IMR-90 (cell line): ENCODE measurements around the gene CCL23. TPM values are rescaled to one million over a fixed set of nuclear protein-coding genes. Genes with fewer than 3 reads are reported as not detected.

Source experiments
- ATAC-seq: fragments of 200-7000 bp; cut with Tn5 transposase; 2 replicates; pipeline ENCODE4 v1.9.1; 2020; ENCODE audit warnings: low read depth, mild to moderate bottlenecking, moderate library complexity
- BruUV-seq: library from RNA; stranded (reverse); fragments of 400-500 nt; replicated peaks from 2 replicates; lab custom pipeline; 2021; lab: Mats Ljungman, UMichigan
- CTCF ChIA-PET: fragments of 300-600 bp; formaldehyde crosslinking; extraction: SDS; loops from one replicate; lab custom pipeline; 2021; ENCODE audit warnings: antibody characterized with exemption; lab: Yijun Ruan, JAX
- POLR2A ChIA-PET: fragments of 300-600 bp; sonication (Branson Sonifier 250); formaldehyde crosslinking; loops from one replicate; lab custom pipeline; 2022; ENCODE audit warnings: antibody characterized with exemption; ENCODE audit not compliant: unreplicated experiment; lab: Charles Lee
- DNase-seq: peaks from one replicate; pipeline ENCODE4 v3.0.0; 2013
- H2AFZ ChIP-seq: replicated peaks from 2 replicates; pipeline ENCODE3; 2013; ENCODE audit warnings: low read length, mild to moderate bottlenecking; ENCODE audit not compliant: poor library complexity
- H2AK5ac ChIP-seq: 2 replicates; pipeline ENCODE4 v1.6.1; 2013; ENCODE audit warnings: low read depth, low read length, inconsistent platforms
- H2AK9ac ChIP-seq: replicated peaks from 2 replicates; pipeline ENCODE3; 2013; ENCODE audit warnings: mild to moderate bottlenecking, low read depth, low read length, moderate library complexity; ENCODE audit not compliant: poor library complexity
- H2BK120ac ChIP-seq: 2 replicates; pipeline ENCODE4 v1.6.1; 2013; ENCODE audit warnings: low read depth, low read length, inconsistent platforms
- H2BK15ac ChIP-seq: 3 replicates; pipeline ENCODE4 v1.6.1; 2013; ENCODE audit warnings: low read depth, low read length, inconsistent platforms
- H2BK20ac ChIP-seq: 2 replicates; pipeline ENCODE4 v1.6.1; 2013; ENCODE audit warnings: low read depth, mild to moderate bottlenecking, inconsistent platforms, low read length, moderate library complexity
- H2BK5ac ChIP-seq: 2 replicates; pipeline ENCODE4 v1.6.1; 2013; ENCODE audit warnings: mild to moderate bottlenecking, low read depth, low read length, inconsistent platforms; ENCODE audit not compliant: poor library complexity, severe bottlenecking
- H3K14ac ChIP-seq: replicated peaks from 2 replicates; pipeline ENCODE4 v1.6.1; 2013; ENCODE audit warnings: low read depth, low read length, inconsistent platforms
- H3K18ac ChIP-seq: 2 replicates; pipeline ENCODE4 v1.6.1; 2013; ENCODE audit warnings: low read depth, low read length, control low read depth
- H3K23ac ChIP-seq: 2 replicates; pipeline ENCODE4 v1.6.1; 2013; ENCODE audit warnings: low read depth, low read length, inconsistent platforms
- H3K27ac ChIP-seq: 2 replicates; pipeline ENCODE4 v1.5.1; 2013; ENCODE audit warnings: mild to moderate bottlenecking, control low read depth, low read length; ENCODE audit not compliant: insufficient read depth
- H3K27me3 ChIP-seq: 2 replicates; pipeline ENCODE4 v1.6.1; 2013; ENCODE audit warnings: low read length; ENCODE audit not compliant: control insufficient read depth, insufficient read depth
- H3K36me3 ChIP-seq: 2 replicates; pipeline ENCODE4 v1.6.1; 2013; ENCODE audit warnings: low read length, mixed read lengths; ENCODE audit not compliant: control insufficient read depth, insufficient read depth
- H3K4ac ChIP-seq: 2 replicates; pipeline ENCODE4 v1.6.1; 2013; ENCODE audit warnings: low read depth, low read length, inconsistent platforms
- H3K4me1 ChIP-seq: 2 replicates; pipeline ENCODE4 v1.6.1; 2013; ENCODE audit warnings: low read length, mixed read lengths; ENCODE audit not compliant: control insufficient read depth, insufficient read depth
- H3K4me2 ChIP-seq: 2 replicates; pipeline ENCODE4 v1.6.1; 2013; ENCODE audit warnings: low read depth, mild to moderate bottlenecking, control low read depth, low read length, moderate library complexity
- H3K4me3 ChIP-seq: 2 replicates; pipeline ENCODE4 v1.5.1; 2013; ENCODE audit warnings: low read depth, mild to moderate bottlenecking, control low read depth, low read length, moderate library complexity; ENCODE audit not compliant: insufficient read depth
- H3K56ac ChIP-seq: 2 replicates; pipeline ENCODE4 v1.6.1; 2013; ENCODE audit warnings: low read length, inconsistent platforms; ENCODE audit not compliant: insufficient read depth; ENCODE audit errors: extremely low read depth
- H3K79me1 ChIP-seq, 2 experiments: 2 replicates each; pipeline ENCODE4 v1.6.1; 2013; ENCODE audit warnings: low read length in 2 of 2, inconsistent platforms in 1 of 2, low read depth in 1 of 2
- H3K9ac ChIP-seq: 2 replicates; pipeline ENCODE4 v1.6.1; 2013; ENCODE audit warnings: low read depth, low read length, control low read depth
- H3K9me1 ChIP-seq: 2 replicates; pipeline ENCODE4 v1.6.1; 2013; ENCODE audit warnings: low read length, inconsistent platforms; ENCODE audit not compliant: insufficient read depth
- H3K9me3 ChIP-seq: 2 replicates; pipeline ENCODE4 v1.6.1; 2013; ENCODE audit warnings: low read length; ENCODE audit not compliant: control insufficient read depth, insufficient read depth
- H4K20me1 ChIP-seq: 2 replicates; pipeline ENCODE4 v1.6.1; 2013; ENCODE audit warnings: low read length, inconsistent platforms; ENCODE audit not compliant: insufficient read depth
- H4K5ac ChIP-seq: 2 replicates; pipeline ENCODE4 v1.6.1; 2013; ENCODE audit warnings: mild to moderate bottlenecking, low read depth, low read length, control low read depth
- H4K8ac ChIP-seq, 2 experiments: 2 replicates each; pipeline ENCODE4 v1.6.1; 2013; ENCODE audit warnings: low read depth in 2 of 2, low read length in 2 of 2, control low read depth in 1 of 2, inconsistent platforms in 1 of 2
- H4K91ac ChIP-seq: 2 replicates; pipeline ENCODE4 v1.6.1; 2013; ENCODE audit warnings: low read depth, low read length, inconsistent platforms; ENCODE audit not compliant: insufficient read depth
- BHLHE40 ChIP-seq: fragments of 150-350 bp; IDR thresholded peaks from 2 replicates; pipeline ENCODE4 v1.6.1; 2016; ENCODE audit warnings: mild to moderate bottlenecking, low read depth, low read length
- ELK1 ChIP-seq: fragments of 150-350 bp; IDR thresholded peaks from 2 replicates; pipeline ENCODE4 v1.6.1; 2016; ENCODE audit warnings: low read depth, mild to moderate bottlenecking, low read length, moderate library complexity, borderline replicate concordance
- MAZ ChIP-seq: IDR thresholded peaks from 2 replicates; pipeline ENCODE4 v1.6.1; 2012; ENCODE audit warnings: low read depth, mild to moderate bottlenecking, low read length, improper control_type of control experiment, moderate library complexity, borderline replicate concordance
- NFE2L2 ChIP-seq: fragments of 150-350 bp; IDR thresholded peaks from 2 replicates; pipeline ENCODE4 v1.6.1; 2016; ENCODE audit warnings: low read depth, mild to moderate bottlenecking, low read length
- SMC3 ChIP-seq: fragments of 150-350 bp; IDR thresholded peaks from 2 replicates; pipeline ENCODE4 v1.6.1; 2016; ENCODE audit warnings: low read depth, mild to moderate bottlenecking, antibody characterized with exemption, low read length, moderate library complexity
- USF2 ChIP-seq: fragments of 150-350 bp; IDR thresholded peaks from 2 replicates; pipeline ENCODE4 v1.6.1; 2017; ENCODE audit warnings: mild to moderate bottlenecking, antibody characterized with exemption, low read length, low read depth
- WGBS, 2 experiments: methylation state at CpG; one replicate each; pipeline versions ENCODE4 v1.1.5 to v1.1.7; 2013; ENCODE audit warnings: missing lambda C conversion rate in 2 of 2; ENCODE audit not compliant: insufficient read length in 1 of 2; ENCODE audit errors: extremely low coverage in 2 of 2; 5-methylcytosine and 5-hydroxymethylcytosine counted together
- dilution Hi-C: fragments of 300-500 bp; cut with HindIII; formaldehyde crosslinking; loops from one replicate; pipeline ENCODE4 v1.14.3; 2018; ENCODE audit warnings: low sequenced_read_pairs; ENCODE audit not compliant: unreplicated experiment
- in situ Hi-C: fragments of 300-500 bp; cut with MboI; formaldehyde crosslinking; loops from 3 replicates; pipeline ENCODE4 v1.14.3; 2019; ENCODE audit warnings: low sequenced_read_pairs, inconsistent platforms, mixed read lengths
- intact Hi-C: fragments of 100-400 bp; cut with micrococcal nuclease; formaldehyde crosslinking; loops from 2 replicates; pipeline ENCODE4 v1.10.0; 2022
- polyA plus RNA-seq, 3 experiments: library from polyadenylated mRNA; depleted of rRNA; stranded (reverse); fragments of >200 nt; gene quantifications; 2 replicates each; pipeline ENCODE4 v1.2.3, GENCODE V29; 2012; ENCODE audit warnings: low replicate concordance in 1 of 3
- total RNA-seq: library from RNA; depleted of rRNA; stranded (reverse); fragments of >200 nt; gene quantifications from 2 replicates; pipeline ENCODE4 v1.2.3, GENCODE V29; 2012

Gene CCL23
- total and polyA plus RNA-seq, 2 of the 4 experiments (the other 2 are of a cell fraction), result not detected

GRCh38 chr17:36027761-36028160 lies 10.0 kb upstream of the CCL23 start:
- DNase-seq (no peak), ATAC-seq (no peak)
- dilution Hi-C loops, result no loop called here
- BruUV-seq, result no TSS peak
- no peak overlapping the region for H3K23ac ChIP-seq
- H3K9ac ChIP-seq, result no peak overlapping the region
- H2BK20ac ChIP-seq, result no peak overlapping the region
- no peaks in the 10 kb centered on the region for H3K9me1 ChIP-seq
- no peaks in the 10 kb centered on the region for H3K4me1 ChIP-seq
- H3K9me3 ChIP-seq, result no peaks in the 10 kb centered on the region
- ChIA-PET POLR2A (no interaction called here), CTCF (no interaction called here)
- H4K5ac ChIP-seq, result no peak overlapping the region
- no peak overlapping the region for H4K91ac ChIP-seq
- TF ChIP-seq SMC3 (no peak), ELK1 (no peak), BHLHE40 (no peak), USF2 (no peak), MAZ (no peak), NFE2L2 (no peak)
- H3K4ac ChIP-seq, result no peak overlapping the region
- H3K27me3 ChIP-seq, result no peaks in the 10 kb centered on the region
- H2BK15ac ChIP-seq, result no peak overlapping the region
- H3K36me3 ChIP-seq, result no peaks in the 10 kb centered on the region
- no peak overlapping the region for H4K8ac ChIP-seq
- H4K20me1 ChIP-seq, result no peaks in the 10 kb centered on the region
- no peak overlapping the region for H2BK120ac ChIP-seq
- no peak overlapping the region for H3K4me2 ChIP-seq
- H3K18ac ChIP-seq, result no peak overlapping the region
- WGBS, 2 experiments, result 0% methylated on average over 1 of the region's 4 CpGs; no CpG with 5 or more reads in 1 of the 2 experiments
- no peak overlapping the region for H3K14ac ChIP-seq
- no peaks in the 10 kb centered on the region for H3K79me1 ChIP-seq
- in situ Hi-C loops, result no loop called here
- no peak overlapping the region for H2BK5ac ChIP-seq
- intact Hi-C loops, result no loop called here
- no peak overlapping the region for H3K56ac ChIP-seq
- no peak overlapping the region for H3K4me3 ChIP-seq
- no peak overlapping the region for H2AFZ ChIP-seq
- no peak overlapping the region for H3K27ac ChIP-seq
- no peak overlapping the region for H2AK5ac ChIP-seq
- no peak overlapping the region for H2AK9ac ChIP-seq
